WTC11 (cell line): ENCODE measurements around the gene EHBP1. TPM values are rescaled to one million over a fixed set of nuclear protein-coding genes. Genes with fewer than 3 reads are reported as not detected.
A peak's percentile ranks its signal among the peaks of the same experiment; 100 is the strongest.

Experiments used
- ATAC-seq: fragments of 200-7000 bp; cut with Tn5 transposase; 2 replicates; pipeline ENCODE4 v1.10.0; 2021; ENCODE audit warnings: mild to moderate bottlenecking, moderate library complexity
- CTCF ChIA-PET: fragments of 300-600 bp; sonication (Branson Sonifier 250); formaldehyde crosslinking; loops from one replicate; lab custom pipeline; 2021; ENCODE audit warnings: antibody characterized with exemption; lab: Charles Lee
- POLR2A ChIA-PET: fragments of 350-600 bp; sonication (Branson Sonifier 250); formaldehyde crosslinking; loops from one replicate; lab custom pipeline; 2021; ENCODE audit warnings: antibody characterized with exemption; lab: Charles Lee
- DNase-seq: peaks from one replicate; pipeline ENCODE4 v3.0.0; 2021; ENCODE audit warnings: low spot score
- H3K27ac Mint-ChIP-seq: 2 replicates; pipeline ENCODE4 v1.8.0; 2021; ENCODE audit warnings: mixed read lengths
- H3K27me3 Mint-ChIP-seq: 2 replicates; pipeline ENCODE4 v1.8.0; 2021; ENCODE audit warnings: low read depth, mild to moderate bottlenecking, moderate library complexity, mixed read lengths
- H3K36me3 Mint-ChIP-seq: 2 replicates; pipeline ENCODE4 v1.8.0; 2021; ENCODE audit warnings: mixed read lengths
- H3K4me1 Mint-ChIP-seq: 2 replicates; pipeline ENCODE4 v1.8.0; 2022; ENCODE audit warnings: mixed read lengths
- H3K4me3 Mint-ChIP-seq: 2 replicates; pipeline ENCODE4 v1.8.0; 2021; ENCODE audit warnings: mild to moderate bottlenecking, moderate library complexity, mixed read lengths
- H3K9me3 Mint-ChIP-seq: 2 replicates; pipeline ENCODE4 v1.8.0; 2021; ENCODE audit warnings: mixed read lengths
- ARID4B ChIP-seq: sonication (generic); formaldehyde crosslinking; IDR thresholded peaks from 2 replicates; pipeline ENCODE4 v1.8.0; 2023; ENCODE audit warnings: missing genetic modification reagents, mild to moderate bottlenecking, borderline replicate concordance
- CBFB ChIP-seq: sonication (generic); formaldehyde crosslinking; IDR thresholded peaks from 2 replicates; pipeline ENCODE4 v1.8.1; 2022; ENCODE audit warnings: mild to moderate bottlenecking, low read depth, missing genetic modification reagents
- CREM ChIP-seq: sonication (generic); formaldehyde crosslinking; IDR thresholded peaks from 2 replicates; pipeline ENCODE4 v1.8.1; 2022; ENCODE audit warnings: mild to moderate bottlenecking, missing genetic modification reagents, moderate library complexity
- CTCF ChIP-seq: fragments of 200-600 bp; IDR thresholded peaks from 2 replicates; pipeline ENCODE4 v1.8.0; 2022; ENCODE audit warnings: antibody characterized with exemption
- ETV6 ChIP-seq: sonication (generic); formaldehyde crosslinking; IDR thresholded peaks from 2 replicates; pipeline ENCODE4 v1.8.1; 2022; ENCODE audit warnings: mild to moderate bottlenecking, missing genetic modification reagents
- FOXJ3 ChIP-seq: sonication (generic); formaldehyde crosslinking; IDR thresholded peaks from 2 replicates; pipeline ENCODE4 v1.9.0; 2021; ENCODE audit warnings: missing genetic modification reagents, mild to moderate bottlenecking, borderline replicate concordance
- FOXK1 ChIP-seq: sonication (generic); formaldehyde crosslinking; IDR thresholded peaks from 2 replicates; pipeline ENCODE4 v1.8.0; 2022; ENCODE audit warnings: mild to moderate bottlenecking, moderate library complexity, missing genetic modification reagents
- GRHL2 ChIP-seq: fragments of 250-450 bp; sonication (Bioruptor Pico); IDR thresholded peaks from 2 replicates; pipeline ENCODE4 v1.8.0; 2022; ENCODE audit warnings: mild to moderate bottlenecking, moderate library complexity; ENCODE audit not compliant: insufficient replicate concordance, severe bottlenecking
- JUN ChIP-seq: sonication (generic); formaldehyde crosslinking; IDR thresholded peaks from 2 replicates; pipeline ENCODE4 v1.8.0; 2023; ENCODE audit warnings: mild to moderate bottlenecking, missing genetic modification reagents
- KAT7 ChIP-seq: sonication (generic); formaldehyde crosslinking; IDR thresholded peaks from 2 replicates; pipeline ENCODE4 v1.8.1; 2023; ENCODE audit warnings: missing genetic modification reagents, mild to moderate bottlenecking, borderline replicate concordance
- NR2C2 ChIP-seq: sonication (generic); formaldehyde crosslinking; IDR thresholded peaks from 2 replicates; pipeline ENCODE4 v1.8.0; 2022; ENCODE audit warnings: mild to moderate bottlenecking, missing genetic modification reagents
- RORB ChIP-seq: fragments of 250-450 bp; sonication (Bioruptor Pico); IDR thresholded peaks from 2 replicates; pipeline ENCODE4 v1.9.0; 2021; ENCODE audit warnings: mild to moderate bottlenecking
- SMAD3 ChIP-seq: sonication (generic); formaldehyde crosslinking; IDR thresholded peaks from 2 replicates; pipeline ENCODE4 v1.8.0; 2022; ENCODE audit warnings: missing genetic modification reagents, mild to moderate bottlenecking, borderline replicate concordance
- TEAD4 ChIP-seq: sonication (generic); formaldehyde crosslinking; IDR thresholded peaks from 2 replicates; pipeline ENCODE4 v1.8.0; 2022; ENCODE audit warnings: mild to moderate bottlenecking, missing genetic modification reagents
- TP53 ChIP-seq: sonication (generic); formaldehyde crosslinking; IDR thresholded peaks from 2 replicates; pipeline ENCODE4 v1.8.1; 2023; ENCODE audit warnings: mild to moderate bottlenecking, missing genetic modification reagents
- ZBTB21 ChIP-seq: sonication (generic); formaldehyde crosslinking; IDR thresholded peaks from 2 replicates; pipeline ENCODE4 v1.8.1; 2023; ENCODE audit warnings: mild to moderate bottlenecking, missing genetic modification reagents, borderline replicate concordance
- ZNF263 ChIP-seq: sonication (generic); formaldehyde crosslinking; IDR thresholded peaks from 2 replicates; pipeline ENCODE4 v1.8.1; 2022; ENCODE audit warnings: low read depth, mild to moderate bottlenecking, moderate library complexity, missing genetic modification reagents
- ZNF317 ChIP-seq: sonication (generic); formaldehyde crosslinking; IDR thresholded peaks from 2 replicates; pipeline ENCODE4 v1.8.1; 2023; ENCODE audit warnings: low read depth, mild to moderate bottlenecking, moderate library complexity, missing genetic modification reagents, borderline replicate concordance
- total RNA-seq: library from RNA; stranded (reverse); gene quantifications from 3 replicates; pipeline ENCODE4 v1.2.3, GENCODE V29; 2021

EHBP1 gene
- total RNA-seq, 1 experiment from 2014 or later: 36.4 TPM

DNA sequence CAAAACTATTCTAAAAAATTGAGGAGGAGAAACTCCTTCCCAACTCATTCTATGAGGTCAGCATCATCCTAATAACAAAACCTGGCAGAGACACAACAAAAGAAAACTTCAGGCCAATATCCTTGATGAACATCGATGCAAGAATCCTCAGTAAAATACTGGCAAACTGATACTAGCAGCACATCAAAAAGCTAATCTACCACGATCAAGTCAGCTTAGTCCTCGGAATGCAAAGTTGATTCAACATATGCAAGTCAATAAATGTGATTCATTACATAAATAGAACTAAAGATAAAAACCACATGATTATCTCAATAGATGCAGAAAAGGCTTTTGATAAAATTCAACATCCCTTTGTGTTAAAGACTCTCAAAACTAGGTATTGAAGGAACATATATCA lies 63.1 kb downstream of the EHBP1 start (continued):
- no peak for TF ChIP-seq ARID4B (CRISPR knock-in tag)
- TF ChIP-seq ETV6 (CRISPR knock-in tag): no peak
- TF ChIP-seq, all 79 proteins: peak for 0

- TF ChIP-seq TP53 (no peak), NR2C2 (CRISPR knock-in tag) (no peak), ZNF263 (CRISPR knock-in tag) (no peak), GRHL2 (no peak), RORB (CRISPR knock-in tag) (no peak), KAT7 (CRISPR knock-in tag) (no peak), FOXJ3 (CRISPR knock-in tag) (no peak), SMAD3 (CRISPR knock-in tag) (no peak), CBFB (CRISPR knock-in tag) (no peak), JUN (CRISPR knock-in tag) (no peak)
- H3K27ac Mint-ChIP-seq: no peak overlapping the region
- peaks cover 14% of the 10 kb centered on the region for H3K9me3 Mint-ChIP-seq
- ATAC-seq: no peak
- POLR2A ChIA-PET: no interaction called here
- H3K36me3 Mint-ChIP-seq: peaks cover 16% of the 10 kb centered on the region
- H3K4me1 Mint-ChIP-seq: no peaks in the 10 kb centered on the region
- CTCF ChIA-PET: interaction anchor here (1.5 kb wide), 1 partner anchor 313 kb away, joined by 6 read pairs; no protein-coding TSS in a partner anchor
- no peak for DNase-seq
- no peaks in the 10 kb centered on the region for H3K27me3 Mint-ChIP-seq
- no peak overlapping the region for H3K4me3 Mint-ChIP-seq
These were observed 65.1 kb downstream of the EHBP1 start for GRCh38 chr2:62770629-62771028.

GRCh38 chr2:62774555-62775366 lies 69.2 kb downstream of the EHBP1 start:
- H3K9me3 Mint-ChIP-seq: peaks cover 10% of the 10 kb centered on the region
- POLR2A ChIA-PET: interaction anchor here (1.5 kb wide), 1 partner anchor 317 kb away, joined by 3 read pairs; no protein-coding TSS in a partner anchor

More at GRCh38 chr2:62774555-62775366, 69.2 kb downstream of the EHBP1 start:
- TF ChIP-seq CTCF: peak; percentile 35; the same call in 1 of the 2 replicates
- no peak for TF ChIP-seq FOXK1 (CRISPR knock-in tag)
- TF ChIP-seq ZNF263 (CRISPR knock-in tag): no peak
- no peak for TF ChIP-seq ETV6 (CRISPR knock-in tag)
- TF ChIP-seq ZNF317: no peak
- no peak for TF ChIP-seq TEAD4 (CRISPR knock-in tag)
- no peak for TF ChIP-seq CREM
- TF ChIP-seq ZBTB21 (CRISPR knock-in tag): no peak
- no peaks in the 10 kb centered on the region for H3K27me3 Mint-ChIP-seq
- DNase-seq (no peak), ATAC-seq (no peak)
- no peak overlapping the region for H3K4me3 Mint-ChIP-seq
- H3K27ac Mint-ChIP-seq: no peak overlapping the region; the same call in 1 of the 2 replicates
- CTCF ChIA-PET: interaction anchor here (0.5 to 5.7 kb wide), 9 partner anchors 10 to 1237 kb away, joined by 3 to 67 read pairs (median 3); partner anchors contain the start of genes EHBP1 and XPO1
- peaks cover 8% of the 10 kb centered on the region for H3K36me3 Mint-ChIP-seq
- H3K4me1 Mint-ChIP-seq: peaks cover 14% of the 10 kb centered on the region
